Thyroid gland (tissue), 4 donors: ENCODE data around the gene GUCY1A2. TPM values are rescaled to one million over a fixed set of nuclear protein-coding genes. Genes with fewer than 3 reads are reported as not detected.

Experiments
- DNase-seq, 2 donors: peaks; one replicate each; pipeline ENCODE4 v3.0.0-alpha.2; 2019
- H3K27ac ChIP-seq, 3 donors: fragments of 200-600 bp; sonication (generic); 1 replicate in 2 of 3; 2 replicates in 1 of 3; pipeline ENCODE4 v1.5.1; 2016 to 2019; ENCODE audit warnings: mild to moderate bottlenecking in 1 of 3, moderate library complexity in 1 of 3
- H3K27me3 ChIP-seq: fragments of 200-600 bp; sonication (generic); one replicate; pipeline ENCODE4 v1.5.1; 2019
- H3K36me3 ChIP-seq, 2 donors: fragments of 200-600 bp; sonication (generic); one replicate each; pipeline ENCODE4 v1.5.1; 2016 to 2019
- H3K4me1 ChIP-seq, 2 donors: fragments of 200-600 bp; sonication (generic); one replicate each; pipeline ENCODE4 v1.5.1; 2017 to 2019
- H3K4me3 ChIP-seq, 3 donors: fragments of 200-600 bp; sonication (generic); replicated peaks in 1 of 3; 1 replicate in 2 of 3; 2 replicates in 1 of 3; pipeline ENCODE4 v1.5.1; 2016; ENCODE audit warnings: mild to moderate bottlenecking in 1 of 3
- H3K9me3 ChIP-seq: fragments of 200-600 bp; sonication (generic); one replicate; pipeline ENCODE4 v1.5.1; 2017
- CTCF ChIP-seq, 6 experiments: fragments of 200-600 bp in 3 of 6; fragments of 450-650 bp in 3 of 6; sonication (generic) in 3 of 6; IDR thresholded peaks; one replicate each; pipeline ENCODE4 v1.5.1; 2016 to 2019; ENCODE audit warnings: antibody characterized with exemption in 6 of 6, mild to moderate bottlenecking in 2 of 6, inconsistent platforms in 1 of 6, moderate library complexity in 1 of 6
- POLR2A ChIP-seq, 2 donors: fragments of 450-650 bp; IDR thresholded peaks; one replicate each; pipeline ENCODE4 v1.6.1; 2017; ENCODE audit warnings: antibody characterized with exemption in 2 of 2, mild to moderate bottlenecking in 2 of 2, moderate library complexity in 1 of 2
- WGBS, 2 donors: methylation state at CpG; one replicate each; pipeline ENCODE4 v1.1.5; 2017; 5-methylcytosine and 5-hydroxymethylcytosine counted together
- intact Hi-C: fragments of 100-400 bp; cut with DNase I; formaldehyde crosslinking; loops from one replicate; pipeline ENCODE4 v1.15.1; 2023
- total RNA-seq, 4 donors: library from RNA; depleted of rRNA; stranded (reverse); fragments of >200 nt; gene quantifications; one replicate each; pipeline ENCODE4 v1.2.3, GENCODE V29; 2016

The GUCY1A2 gene
- total RNA-seq, 4 donors from 2014 or later = 1.4 to 6.8 (median 1.9) TPM

GRCh38 chr11:106702805-106703204 is 315.5 kb downstream of the GUCY1A2 start:
- no peak for DNase-seq
- no peaks in the 10 kb centered on the region for H3K9me3 ChIP-seq
- H3K36me3 ChIP-seq = no peaks in the 10 kb centered on the region
- no peaks in the 10 kb centered on the region for H3K27me3 ChIP-seq
- WGBS, 2 donors = 87 to 93% methylated on average over 3 of the region's 3 CpGs
- H3K27ac ChIP-seq = no peak overlapping the region
- intact Hi-C loops = no loop called here
- TF ChIP-seq POLR2A (IDR thresholded peaks at IDR 0.05) = no peak
- TF ChIP-seq CTCF (IDR thresholded peaks at IDR 0.05) = no peak
- H3K4me1 ChIP-seq = no peaks in the 10 kb centered on the region
- H3K4me3 ChIP-seq = no peak overlapping the region

GRCh38 chr11:106697058-106697457 is 321.2 kb downstream of the GUCY1A2 start:
- no peak for TF ChIP-seq POLR2A (IDR thresholded peaks at IDR 0.05)
- Histone ChIP-seq H3K9me3 (no peaks in the 10 kb centered on the region), H3K4me1 (no peaks in the 10 kb centered on the region), H3K4me3 (no peak overlapping the region), H3K27ac (no peak overlapping the region), H3K27me3 (no peaks in the 10 kb centered on the region), H3K36me3 (no peaks in the 10 kb centered on the region)
- 83 to 88% methylated on average over 2 of the region's 2 CpGs for WGBS, 2 donors
- intact Hi-C loops = no loop called here
- no peak for DNase-seq

GRCh38 chr11:106695506-106695905 is 322.8 kb downstream of the GUCY1A2 start:
- Histone ChIP-seq H3K9me3 (no peaks in the 10 kb centered on the region), H3K27ac (no peak overlapping the region), H3K27me3 (no peaks in the 10 kb centered on the region), H3K4me3 (no peak overlapping the region), H3K4me1 (no peaks in the 10 kb centered on the region), H3K36me3 (no peaks in the 10 kb centered on the region)
- 62 to 74% methylated on average over 2 of the region's 2 CpGs for WGBS, 2 donors
- intact Hi-C loops = no loop called here
- no peak for DNase-seq
- TF ChIP-seq POLR2A (IDR thresholded peaks at IDR 0.05) = no peak

DNA sequence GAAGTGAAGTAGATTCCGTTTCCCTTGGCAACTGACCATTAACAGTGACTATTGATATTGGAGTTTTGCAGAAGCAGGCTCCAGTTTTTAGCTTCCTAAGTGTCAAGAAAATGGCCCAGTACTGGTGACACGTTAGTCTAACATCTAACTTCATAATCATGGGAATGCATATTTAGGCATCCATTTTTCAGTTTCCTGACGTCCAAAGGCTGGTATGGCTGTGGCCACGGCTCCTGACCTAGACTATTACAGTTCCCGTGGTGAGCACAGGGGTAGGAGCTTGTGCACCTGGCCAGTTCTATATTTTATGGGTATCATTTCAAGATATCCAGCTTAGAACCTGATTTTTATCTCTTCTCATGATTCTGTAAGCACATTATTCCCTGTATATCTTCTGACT is 323.8 kb downstream of the GUCY1A2 start:
- no peaks in the 10 kb centered on the region for H3K36me3 ChIP-seq
- no peak overlapping the region for H3K27ac ChIP-seq
- intact Hi-C loops = no loop called here
- no peaks in the 10 kb centered on the region for H3K4me1 ChIP-seq
- no peak overlapping the region for H3K4me3 ChIP-seq
- WGBS, 2 donors = 78 to 84% methylated on average over 5 of the region's 5 CpGs
- H3K9me3 ChIP-seq = no peaks in the 10 kb centered on the region
- H3K27me3 ChIP-seq = no peaks in the 10 kb centered on the region
- TF ChIP-seq POLR2A (IDR thresholded peaks at IDR 0.05) (no peak), CTCF (IDR thresholded peaks at IDR 0.05) (no peak)
- no peak for DNase-seq

DNA sequence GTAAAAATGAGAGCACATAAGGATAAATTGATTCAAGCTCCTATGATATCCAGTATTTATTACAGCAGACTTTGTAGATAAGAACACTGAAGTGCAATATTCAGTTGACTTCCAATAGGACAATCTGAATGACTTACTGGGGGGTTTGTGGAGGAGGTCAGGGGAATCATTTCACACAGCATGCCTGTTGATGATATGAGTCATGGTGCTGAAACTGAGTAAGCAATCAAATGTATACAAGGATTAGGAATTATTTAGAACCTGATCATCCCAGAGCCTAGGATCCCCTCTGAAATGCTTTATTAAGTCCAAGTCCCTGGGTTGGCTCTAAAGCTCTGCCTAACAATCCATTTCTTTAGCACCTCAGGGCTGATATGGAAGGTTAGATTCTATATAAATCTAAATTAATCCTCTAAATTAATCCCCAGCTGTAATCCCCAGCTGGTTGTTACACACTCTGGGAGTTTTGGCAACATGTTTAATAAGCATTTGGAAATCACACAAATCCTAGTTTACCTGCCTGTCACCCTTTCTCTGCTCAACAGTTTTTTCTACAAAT is 326.4 kb downstream of the GUCY1A2 start:
- DNase-seq = no peak
- Histone ChIP-seq H3K27ac (no peak overlapping the region), H3K4me1 (no peaks in the 10 kb centered on the region), H3K4me3 (no peak overlapping the region), H3K9me3 (no peaks in the 10 kb centered on the region), H3K36me3 (no peaks in the 10 kb centered on the region), H3K27me3 (no peaks in the 10 kb centered on the region)
- TF ChIP-seq POLR2A (IDR thresholded peaks at IDR 0.05) (no peak), CTCF (IDR thresholded peaks at IDR 0.05) (no peak)
- intact Hi-C loops = no loop called here

- Histone ChIP-seq H3K9me3 (no peaks in the 10 kb centered on the region), H3K4me3 (no peak overlapping the region), H3K36me3 (no peaks in the 10 kb centered on the region), H3K27ac (no peak overlapping the region), H3K27me3 (no peaks in the 10 kb centered on the region), H3K4me1 (no peaks in the 10 kb centered on the region)
- DNase-seq = no peak
- intact Hi-C loops = no loop called here
- WGBS, 2 donors = 87 to 92% methylated on average over 1 of the region's 1 CpG
- TF ChIP-seq POLR2A (IDR thresholded peaks at IDR 0.05) (no peak), CTCF (IDR thresholded peaks at IDR 0.05) (no peak)
These were observed 327.4 kb downstream of the GUCY1A2 start for GRCh38 chr11:106690923-106691322.
